Mononuclear cell (primary cell): ENCODE measurements around the gene CNOT10. TPM values are rescaled to one million over a fixed set of nuclear protein-coding genes. Genes with fewer than 3 reads are reported as not detected.
"Not testable (repeated sequence)": the region's sequence is repeated elsewhere in the genome, so short reads cannot be mapped to it uniquely, and the experiment has no call there.

ENCODE experiments used
- H3K27me3 ChIP-seq: 2 replicates; pipeline ENCODE4 v1.6.0; 2011; ENCODE audit warnings: low read length, control low read depth; ENCODE audit not compliant: insufficient read depth
- H3K4me1 ChIP-seq: 2 replicates; pipeline ENCODE4 v1.5.1; 2011; ENCODE audit warnings: mild to moderate bottlenecking, low read length, control low read depth; ENCODE audit not compliant: insufficient read depth
- H3K4me3 ChIP-seq: 2 replicates; pipeline ENCODE4 v1.5.1; 2011; ENCODE audit warnings: mild to moderate bottlenecking, low read length, moderate library complexity
- H3K9me3 ChIP-seq: 2 replicates; pipeline ENCODE4 v1.5.1; 2011; ENCODE audit warnings: low read depth, mild to moderate bottlenecking, control low read depth, low read length
- total RNA-seq: library from RNA; depleted of rRNA; stranded (reverse); fragments of >200 nt; gene quantifications from one replicate; pipeline ENCODE4 v1.2.3, GENCODE V29; 2012

The CNOT10 gene
- total RNA-seq, 1 donor = 33.1 TPM

GRCh38 chr3:32707026-32707370 is 22.0 kb downstream of the CNOT10 start:
- no peaks in the 10 kb centered on the region for H3K4me1 ChIP-seq
- H3K9me3 ChIP-seq = no peaks in the 10 kb centered on the region
- no peaks in the 10 kb centered on the region for H3K27me3 ChIP-seq
- H3K4me3 ChIP-seq = no peak overlapping the region

- no peak overlapping the region for H3K4me3 ChIP-seq
Measured at GRCh38 chr3:32708672-32709283, 23.8 kb downstream of the CNOT10 start.

GRCh38 chr3:32709346-32709745 is 24.4 kb downstream of the CNOT10 start:
- Histone ChIP-seq H3K27me3 (no peaks in the 10 kb centered on the region), H3K9me3 (no peaks in the 10 kb centered on the region), H3K4me1 (no peaks in the 10 kb centered on the region), H3K4me3 (no peak overlapping the region)

More at GRCh38 chr3:32708672-32709283, 23.8 kb downstream of the CNOT10 start:
- H3K4me1 ChIP-seq = no peaks in the 10 kb centered on the region
- H3K27me3 ChIP-seq = no peaks in the 10 kb centered on the region
- no peaks in the 10 kb centered on the region for H3K9me3 ChIP-seq

DNA sequence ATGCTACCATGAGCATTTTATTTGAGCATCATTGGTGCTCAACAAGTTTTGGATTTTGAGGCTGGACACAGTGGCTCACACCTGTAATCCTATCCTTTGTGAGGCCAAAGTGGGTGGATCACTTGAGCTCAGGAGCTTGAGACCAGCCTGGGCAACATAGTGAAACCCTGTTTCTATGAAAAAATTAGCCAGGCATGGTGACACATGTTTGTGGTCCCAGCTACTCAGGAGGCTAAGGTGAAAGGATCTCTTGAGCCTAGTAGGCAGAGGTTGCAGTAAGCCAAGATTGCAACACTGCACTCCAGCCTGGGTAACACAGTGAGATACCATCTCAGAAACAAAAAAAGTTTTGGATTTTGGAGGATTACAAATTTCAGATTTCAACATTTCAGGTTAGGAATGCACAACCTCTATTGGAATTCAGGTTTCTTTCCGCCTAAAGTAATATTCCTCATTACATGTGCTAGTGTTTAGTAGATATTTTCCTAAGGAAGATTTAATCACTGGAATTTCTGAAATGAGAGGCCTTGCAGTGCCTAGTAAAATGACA is 27.6 kb downstream of the CNOT10 start:
- Histone ChIP-seq H3K9me3 (no peaks in the 10 kb centered on the region), H3K4me3 (no peak overlapping the region), H3K4me1 (no peaks in the 10 kb centered on the region), H3K27me3 (no peaks in the 10 kb centered on the region)

GRCh38 chr3:32713181-32713580 is 28.2 kb downstream of the CNOT10 start:
- no peaks in the 10 kb centered on the region for H3K9me3 ChIP-seq
- no peaks in the 10 kb centered on the region for H3K4me1 ChIP-seq
- H3K4me3 ChIP-seq = no peak overlapping the region
- H3K27me3 ChIP-seq = no peaks in the 10 kb centered on the region

- H3K4me3 ChIP-seq = no peak overlapping the region
- no peaks in the 10 kb centered on the region for H3K27me3 ChIP-seq
- H3K9me3 ChIP-seq = no peaks in the 10 kb centered on the region
- no peaks in the 10 kb centered on the region for H3K4me1 ChIP-seq
Measured at GRCh38 chr3:32719335-32719734, 34.3 kb downstream of the CNOT10 start.

DNA sequence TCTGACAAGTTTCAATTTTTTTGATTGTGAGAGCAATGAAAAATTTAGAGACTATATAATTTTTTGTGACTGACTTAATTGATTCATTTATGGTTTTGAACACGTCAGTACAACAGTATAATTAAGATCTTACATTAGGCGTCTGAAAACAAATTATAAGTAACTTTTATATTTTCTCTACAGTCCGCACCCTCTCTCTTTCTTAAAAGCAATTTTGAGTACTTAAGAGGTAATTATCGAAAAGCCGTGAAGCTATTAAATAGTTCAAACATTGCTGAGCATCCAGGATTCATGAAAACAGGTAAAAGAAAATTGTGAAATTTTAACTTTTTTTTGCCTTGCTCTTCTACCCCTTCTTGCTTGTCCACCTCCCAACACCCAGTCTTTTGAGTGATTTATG is 34.9 kb downstream of the CNOT10 start:
- H3K4me1 ChIP-seq = no peaks in the 10 kb centered on the region
- H3K27me3 ChIP-seq = no peaks in the 10 kb centered on the region
- no peak overlapping the region for H3K4me3 ChIP-seq
- no peaks in the 10 kb centered on the region for H3K9me3 ChIP-seq

- no peaks in the 10 kb centered on the region for H3K27me3 ChIP-seq
- no peaks in the 10 kb centered on the region for H3K4me1 ChIP-seq
- H3K9me3 ChIP-seq = no peaks in the 10 kb centered on the region
- no peak overlapping the region for H3K4me3 ChIP-seq
Measured at GRCh38 chr3:32725721-32726120, 40.7 kb downstream of the CNOT10 start.

DNA sequence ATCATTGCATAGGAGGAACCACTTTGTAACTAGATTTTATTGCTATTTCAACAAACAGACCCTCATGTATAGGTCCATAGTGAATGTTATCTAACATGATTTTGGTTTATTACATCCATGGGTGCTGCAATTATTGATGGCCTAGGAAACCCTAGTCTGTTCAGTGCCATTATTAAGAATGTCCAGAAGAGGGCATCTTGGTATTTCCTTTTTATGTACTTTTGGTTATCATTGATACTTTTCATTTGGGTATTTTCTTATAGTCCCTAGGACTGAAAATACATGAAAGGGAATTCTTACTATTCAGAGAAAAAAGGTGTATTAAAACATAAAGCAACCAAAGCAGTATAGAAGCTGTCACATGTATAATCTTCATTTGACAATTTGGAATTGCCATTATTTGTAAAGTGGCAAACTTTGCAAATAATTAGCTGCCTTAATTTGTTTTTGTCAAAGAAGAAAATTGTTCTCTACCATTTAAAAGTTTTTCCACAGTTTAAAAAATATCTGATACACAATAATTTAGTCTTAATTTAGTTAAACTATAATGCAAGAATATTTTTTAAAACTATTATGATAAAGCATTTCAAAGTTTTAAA is 48.7 kb downstream of the CNOT10 start:
- no peaks in the 10 kb centered on the region for H3K4me1 ChIP-seq
- no peak overlapping the region for H3K4me3 ChIP-seq
- no peaks in the 10 kb centered on the region for H3K27me3 ChIP-seq

GRCh38 chr3:32734756-32735155 is 49.8 kb downstream of the CNOT10 start:
- H3K9me3 ChIP-seq = no peaks in the 10 kb centered on the region
- no peak overlapping the region for H3K4me3 ChIP-seq
- H3K4me1 ChIP-seq = no peaks in the 10 kb centered on the region
- H3K27me3 ChIP-seq = no peaks in the 10 kb centered on the region

More for the DNA sequence above, 48.7 kb downstream of the CNOT10 start:
- H3K9me3 ChIP-seq = no peaks in the 10 kb centered on the region

DNA sequence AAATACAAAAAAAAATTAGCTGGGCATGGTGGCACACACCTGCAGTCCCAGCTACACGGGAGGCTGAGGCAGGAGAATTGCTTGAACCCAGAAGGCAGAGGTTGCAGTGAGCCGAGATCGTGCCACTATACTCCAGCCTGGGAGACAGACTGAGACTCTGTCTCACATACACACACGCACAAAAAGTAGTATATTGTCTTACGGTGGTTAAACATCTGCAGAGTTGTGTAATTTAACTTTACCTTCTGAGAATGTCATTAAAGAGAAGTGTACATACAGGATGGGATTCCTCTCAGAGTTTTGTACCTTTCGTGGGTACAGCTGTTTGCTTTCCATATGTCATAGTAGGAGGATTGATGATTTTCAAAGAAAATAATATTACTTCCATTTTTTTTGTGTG is 58.5 kb downstream of the CNOT10 start:
- H3K4me3 ChIP-seq, H3K27me3 ChIP-seq, H3K4me1 ChIP-seq, H3K9me3 ChIP-seq: not testable (repeated sequence)

DNA sequence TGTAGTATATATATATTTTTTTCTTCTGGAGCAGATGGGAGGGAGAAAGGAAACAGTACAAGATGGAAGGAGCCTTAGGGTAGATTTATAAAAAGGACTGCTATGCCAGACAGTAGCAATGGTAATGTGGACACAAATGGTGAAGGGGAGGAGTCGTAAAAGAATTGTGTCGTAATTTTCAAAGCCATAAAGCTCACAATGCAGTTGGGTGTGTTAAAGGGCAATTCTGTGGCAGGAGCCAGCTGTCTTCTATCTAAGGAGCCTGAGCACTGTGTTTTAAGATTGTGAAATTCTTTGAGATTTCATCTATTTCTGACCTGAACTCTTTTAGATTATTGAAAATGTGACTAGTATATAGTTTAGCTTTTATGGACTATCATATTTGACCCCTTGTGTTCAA is 58.9 kb downstream of the CNOT10 start:
- Histone ChIP-seq H3K4me3 (no peak overlapping the region), H3K9me3 (no peaks in the 10 kb centered on the region), H3K27me3 (no peaks in the 10 kb centered on the region), H3K4me1 (no peaks in the 10 kb centered on the region)

DNA sequence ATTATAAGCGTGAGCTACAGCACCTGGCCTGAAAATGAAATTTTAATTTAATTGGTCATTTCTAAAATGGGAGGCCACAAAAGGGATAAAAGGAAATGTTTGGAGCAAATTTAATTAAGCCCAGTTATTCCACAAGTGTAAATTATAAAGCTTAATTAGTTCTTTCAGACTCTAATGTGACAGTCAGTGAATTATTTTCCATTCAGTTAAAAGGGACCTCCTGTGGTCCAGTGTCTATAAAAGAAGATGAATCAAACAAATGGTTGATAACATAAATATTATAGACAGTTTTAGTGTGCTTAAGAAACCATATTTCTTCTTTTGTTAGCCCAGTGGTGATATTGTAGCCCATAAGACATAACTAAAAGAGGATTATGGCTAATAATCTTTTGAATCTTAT is 66.4 kb downstream of the CNOT10 start:
- Histone ChIP-seq H3K9me3 (no peaks in the 10 kb centered on the region), H3K4me3 (no peak overlapping the region), H3K4me1 (peaks cover 7% of the 10 kb centered on the region), H3K27me3 (no peaks in the 10 kb centered on the region)

- no peak overlapping the region for H3K4me3 ChIP-seq
- no peaks in the 10 kb centered on the region for H3K9me3 ChIP-seq
- H3K4me1 ChIP-seq = peaks cover 25% of the 10 kb centered on the region
- H3K27me3 ChIP-seq = no peaks in the 10 kb centered on the region
Measured at GRCh38 chr3:32755761-32756160, 70.8 kb downstream of the CNOT10 start.

DNA sequence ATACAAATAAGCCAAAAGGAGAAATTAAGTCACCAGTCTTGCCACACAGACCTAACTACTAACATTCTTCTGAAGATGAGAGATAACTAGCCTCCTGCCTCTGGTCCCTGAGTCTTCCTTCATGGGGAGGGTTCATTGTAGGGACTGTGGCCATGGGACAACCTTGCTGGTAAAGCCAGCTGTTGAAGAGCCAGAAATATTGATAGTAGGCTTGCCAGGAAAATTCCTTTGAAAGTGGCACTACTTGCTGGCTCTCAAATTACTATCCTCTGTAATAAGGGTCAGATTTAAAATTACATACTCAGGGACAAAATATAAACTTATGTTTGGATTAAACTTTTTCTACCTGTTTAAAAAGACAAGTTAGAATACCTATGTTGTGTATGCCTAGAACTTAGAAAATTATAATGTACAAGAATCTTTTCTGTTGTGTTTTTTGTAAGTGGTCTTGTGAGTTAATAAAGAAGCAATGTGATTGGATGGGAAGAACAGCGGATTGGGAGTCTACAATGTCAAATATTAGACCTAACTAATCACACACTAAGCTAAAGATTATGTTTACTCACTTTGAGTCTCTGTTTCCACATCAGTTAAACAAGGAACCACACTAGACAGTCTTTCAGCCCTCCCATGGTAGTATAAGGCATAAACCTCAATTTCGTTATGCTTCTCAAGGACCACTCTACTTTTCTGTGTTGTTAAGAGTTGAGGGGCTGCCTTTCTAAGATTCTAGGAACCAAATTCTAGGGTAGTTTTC is 72.8 kb downstream of the CNOT10 start:
- H3K4me1 ChIP-seq = peaks cover 29% of the 10 kb centered on the region
- no peaks in the 10 kb centered on the region for H3K27me3 ChIP-seq
- no peaks in the 10 kb centered on the region for H3K9me3 ChIP-seq
- H3K4me3 ChIP-seq = no peak overlapping the region
